Bronchial epithelial cell (primary cell): ENCODE measurements around the gene TSR1. TPM values are rescaled to one million over a fixed set of nuclear protein-coding genes. Genes with fewer than 3 reads are reported as not detected.

Experiments used
- DNase-seq: peaks from one replicate; pipeline ENCODE4 v3.0.0-alpha.2; 2010; ENCODE audit warnings: low read depth
- FAIRE-seq: peaks from 2 replicates; lab custom pipeline; 2011; peaks lifted over from hg19 to GRCh38; lab: Jason Lieb, UNC
- H3K27me3 ChIP-seq: 2 replicates; pipeline ENCODE4 v1.5.1; 2011; ENCODE audit warnings: low read length; ENCODE audit not compliant: control insufficient read depth, insufficient read depth
- H3K36me3 ChIP-seq: 2 replicates; pipeline ENCODE4 v1.5.1; 2011; ENCODE audit warnings: low read length; ENCODE audit not compliant: control insufficient read depth, insufficient read depth
- H3K4me3 ChIP-seq: 2 replicates; pipeline ENCODE4 v1.5.1; 2011; ENCODE audit warnings: mild to moderate bottlenecking, low read depth, low read length, control low read depth
- total RNA-seq: library from RNA; depleted of rRNA; stranded (reverse); fragments of >200 nt; gene quantifications from 2 replicates; pipeline ENCODE4 v1.2.1, GENCODE V29; 2014
- TF ChIP-seq, protein P1 (sequence below): IDR thresholded peaks from 2 replicates; pipeline ENCODE4 v1.5.1; 2011; ENCODE audit warnings: mild to moderate bottlenecking, moderate library complexity, low read length, control low read depth, inconsistent platforms; ENCODE audit not compliant: insufficient read depth, severe bottlenecking

Gene TSR1
- total RNA-seq, 1 donor from 2014 or later, result 72.1 TPM

DNA sequence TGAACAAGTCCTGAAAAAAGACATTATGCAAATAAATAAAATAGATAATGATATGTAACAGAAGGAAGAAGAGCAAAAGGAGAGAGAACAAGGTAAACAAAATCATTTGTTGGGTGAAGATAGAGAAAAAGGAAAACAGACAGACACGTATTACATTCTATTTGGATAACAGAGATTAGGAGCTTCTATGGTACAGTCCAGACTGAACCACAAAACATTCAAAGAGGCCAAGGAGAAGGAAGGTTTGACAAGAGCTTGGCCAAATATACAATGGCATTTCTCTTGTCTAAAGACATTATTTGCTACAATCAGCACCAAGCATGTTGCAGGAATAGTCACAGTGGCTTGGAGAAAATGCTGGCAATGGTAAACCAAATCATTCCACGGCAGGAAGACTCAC, 61.8 kb downstream of the TSR1 start:
- TF ChIP-seq, protein P1, sequence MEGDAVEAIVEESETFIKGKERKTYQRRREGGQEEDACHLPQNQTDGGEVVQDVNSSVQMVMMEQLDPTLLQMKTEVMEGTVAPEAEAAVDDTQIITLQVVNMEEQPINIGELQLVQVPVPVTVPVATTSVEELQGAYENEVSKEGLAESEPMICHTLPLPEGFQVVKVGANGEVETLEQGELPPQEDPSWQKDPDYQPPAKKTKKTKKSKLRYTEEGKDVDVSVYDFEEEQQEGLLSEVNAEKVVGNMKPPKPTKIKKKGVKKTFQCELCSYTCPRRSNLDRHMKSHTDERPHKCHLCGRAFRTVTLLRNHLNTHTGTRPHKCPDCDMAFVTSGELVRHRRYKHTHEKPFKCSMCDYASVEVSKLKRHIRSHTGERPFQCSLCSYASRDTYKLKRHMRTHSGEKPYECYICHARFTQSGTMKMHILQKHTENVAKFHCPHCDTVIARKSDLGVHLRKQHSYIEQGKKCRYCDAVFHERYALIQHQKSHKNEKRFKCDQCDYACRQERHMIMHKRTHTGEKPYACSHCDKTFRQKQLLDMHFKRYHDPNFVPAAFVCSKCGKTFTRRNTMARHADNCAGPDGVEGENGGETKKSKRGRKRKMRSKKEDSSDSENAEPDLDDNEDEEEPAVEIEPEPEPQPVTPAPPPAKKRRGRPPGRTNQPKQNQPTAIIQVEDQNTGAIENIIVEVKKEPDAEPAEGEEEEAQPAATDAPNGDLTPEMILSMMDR, result no peak
- FAIRE-seq, result no peak
- Histone ChIP-seq H3K27me3 (no peaks in the 10 kb centered on the region), H3K36me3 (peaks cover 3% of the 10 kb centered on the region), H3K4me3 (no peak overlapping the region)
- DNase-seq, result no peak

Other genes starting within 250 kb of the TSR1 start
- 9.2 and 13.4 TPM in 2 replicates for gene SMG6, start 32.7 kb downstream of the TSR1 start, total RNA-seq
- gene SRR, start 32.5 kb downstream of the TSR1 start, total RNA-seq, result 10.5 and 13.1 TPM in 2 replicates
- gene SGSM2, start 1.0 kb upstream of the TSR1 start, total RNA-seq, result 13.4 and 18.3 TPM in 2 replicates
- gene MNT, start 64.6 kb upstream of the TSR1 start, total RNA-seq, result 4.5 and 5.0 TPM in 2 replicates
- 12.4 and 17.6 TPM in 2 replicates for gene METTL16, start 175.4 kb upstream of the TSR1 start, total RNA-seq